DMS 273 (cell line): ENCODE data around the gene NXPH1.

Experiments
- DNase-seq: peaks from one replicate; lab custom pipeline; 2025; ENCODE audit not compliant: unreplicated experiment; lab: John Stamatoyannopoulos, UW

Gene NXPH1

GRCh38 chr7:8435590-8436545 is 2.5 kb downstream of the NXPH1 start:
- DNase-seq: no peak

GRCh38 chr7:8436965-8437364 is 3.6 kb downstream of the NXPH1 start:
- DNase-seq: peak; percentile 79

- no peak for DNase-seq
Observed at GRCh38 chr7:8437606-8438005, 4.2 kb downstream of the NXPH1 start.

GRCh38 chr7:8440670-8441069 is 7.3 kb downstream of the NXPH1 start:
- no peak for DNase-seq

GRCh38 chr7:8441106-8441965 is 7.9 kb downstream of the NXPH1 start:
- no peak for DNase-seq

GRCh38 chr7:8442051-8442813 is 8.8 kb downstream of the NXPH1 start:
- no peak for DNase-seq

- DNase-seq: peak; percentile 45
Observed at GRCh38 chr7:8442814-8443304, 9.4 kb downstream of the NXPH1 start.

- DNase-seq: no peak
Observed at GRCh38 chr7:8443576-8444467, 10.4 kb downstream of the NXPH1 start.

- no peak for DNase-seq
Observed at GRCh38 chr7:8444468-8444769, 11.0 kb downstream of the NXPH1 start.

- no peak for DNase-seq
Observed at GRCh38 chr7:8453535-8453934, 20.1 kb downstream of the NXPH1 start.

- DNase-seq: no peak
Observed at GRCh38 chr7:8455426-8455825, 22.0 kb downstream of the NXPH1 start.

- DNase-seq: no peak
Observed at GRCh38 chr7:8462309-8462708, 28.9 kb downstream of the NXPH1 start.

- DNase-seq: no peak
Observed at GRCh38 chr7:8465338-8465737, 31.9 kb downstream of the NXPH1 start.

GRCh38 chr7:8480527-8480926 is 47.1 kb downstream of the NXPH1 start:
- DNase-seq: no peak

GRCh38 chr7:8481096-8481495 is 47.7 kb downstream of the NXPH1 start:
- no peak for DNase-seq

- DNase-seq: peak; percentile 28
Observed at GRCh38 chr7:8481752-8482446, 48.5 kb downstream of the NXPH1 start.

GRCh38 chr7:8490391-8491045 is 57.1 kb downstream of the NXPH1 start:
- DNase-seq: no peak

GRCh38 chr7:8491106-8491505 is 57.7 kb downstream of the NXPH1 start:
- no peak for DNase-seq
